CD4-positive, alpha-beta T cell (primary cell): Measurements from ENCODE around the gene HK1. TPM values are rescaled to one million over a fixed set of nuclear protein-coding genes. Genes with fewer than 3 reads are reported as not detected.

Experiments used
- ATAC-seq: fragments of 200-7000 bp; cut with Tn5 transposase; one replicate; pipeline ENCODE4 v1.10.0; 2022; ENCODE audit warnings: mild to moderate bottlenecking; ENCODE audit not compliant: poor library complexity
- CTCF ChIA-PET: fragments of 350-600 bp; sonication (Branson Sonifier 250); formaldehyde crosslinking; loops from one replicate; lab custom pipeline; 2021; ENCODE audit warnings: antibody characterized with exemption, inconsistent platforms; lab: Charles Lee
- POLR2A ChIA-PET: fragments of 350-600 bp; sonication (Branson Sonifier 250); formaldehyde crosslinking; loops from one replicate; lab custom pipeline; 2021; ENCODE audit warnings: antibody characterized with exemption, inconsistent platforms; lab: Charles Lee
- DNase-seq, 14 experiments: peaks; one replicate each; pipeline ENCODE4 v3.0.0-alpha.2; 2013 to 2020; ENCODE audit warnings: mixed read lengths in 2 of 14
- H3K27ac ChIP-seq, 2 donors: one replicate each; pipeline versions ENCODE4 v1.5.1 to v1.7.0; 2013; ENCODE audit warnings: low read length in 2 of 2, low read depth in 1 of 2, mild to moderate bottlenecking in 1 of 2
- H3K27me3 ChIP-seq, 2 experiments: 1 replicate in 1 of 2; 2 replicates in 1 of 2; pipeline versions ENCODE4 v1.6.1 to v1.7.0; 2013; ENCODE audit warnings: low read length in 2 of 2, control low read depth in 1 of 2, mild to moderate bottlenecking in 1 of 2, moderate library complexity in 1 of 2; ENCODE audit not compliant: insufficient read depth in 2 of 2, control insufficient read depth in 1 of 2
- H3K36me3 ChIP-seq: one replicate; pipeline ENCODE4 v1.6.1; 2013; ENCODE audit warnings: low read length, control low read depth; ENCODE audit not compliant: insufficient read depth
- H3K4me1 ChIP-seq: one replicate; pipeline ENCODE4 v1.6.1; 2013; ENCODE audit warnings: low read length, control low read depth; ENCODE audit not compliant: insufficient read depth
- H3K4me3 ChIP-seq: one replicate; pipeline ENCODE4 v1.5.1; 2013; ENCODE audit warnings: mild to moderate bottlenecking, low read length, moderate library complexity
- H3K9me3 ChIP-seq, 2 experiments: 1 replicate in 1 of 2; 2 replicates in 1 of 2; pipeline versions ENCODE4 v1.6.1 to v1.7.0; 2013; ENCODE audit warnings: low read length in 2 of 2, mild to moderate bottlenecking in 2 of 2, control low read depth in 1 of 2, moderate library complexity in 1 of 2; ENCODE audit not compliant: control insufficient read depth in 1 of 2, insufficient read depth in 1 of 2
- H3K27ac Mint-ChIP-seq: one replicate; pipeline ENCODE4 v1.8.0; 2020; ENCODE audit warnings: mixed read lengths
- H3K27me3 Mint-ChIP-seq: one replicate; pipeline ENCODE4 v1.8.0; 2021; ENCODE audit warnings: mixed read lengths
- H3K36me3 Mint-ChIP-seq: one replicate; pipeline ENCODE4 v1.8.0; 2021; ENCODE audit warnings: low read depth, mixed read lengths
- H3K4me1 Mint-ChIP-seq: one replicate; pipeline ENCODE4 v1.8.0; 2021; ENCODE audit warnings: low read depth, mixed read lengths
- H3K4me3 Mint-ChIP-seq: one replicate; pipeline ENCODE4 v1.8.0; 2020; ENCODE audit warnings: mild to moderate bottlenecking, mixed read lengths
- H3K9me3 Mint-ChIP-seq: one replicate; pipeline ENCODE4 v1.8.0; 2020; ENCODE audit warnings: mixed read lengths
- CTCF ChIP-seq: fragments of 200-600 bp; IDR thresholded peaks from one replicate; pipeline ENCODE4 v1.8.0; 2022; ENCODE audit warnings: antibody characterized with exemption, mild to moderate bottlenecking
- intact Hi-C, 2 experiments: fragments of 100-400 bp; cut with DNase I in 1 of 2; cut with micrococcal nuclease in 1 of 2; formaldehyde crosslinking; loops; one replicate each; pipeline versions ENCODE4 v1.15.1 to v1.9.0; 2023 to 2025; cut with DNase I, micrococcal nuclease
- total RNA-seq, 174 experiments: library from RNA in 2 of 174; stranded (reverse) in 2 of 174; gene quantifications; one replicate each; pipeline ENCODE4 v1.2.3 and lab custom pipeline; 2021 to 2026

The HK1 gene
- total RNA-seq, 2 experiments from 2014 or later: 45.6 to 48.1 TPM

- intact Hi-C loops: no loop called here
- no peak overlapping the region for H3K27ac Mint-ChIP-seq
- no peak for TF ChIP-seq CTCF
- peaks cover 95% of the 10 kb centered on the region for H3K36me3 ChIP-seq
- no peaks in the 10 kb centered on the region for H3K4me1 ChIP-seq
- peaks cover 3% of the 10 kb centered on the region for H3K4me1 Mint-ChIP-seq
- no peak overlapping the region for H3K27ac ChIP-seq
- peaks cover 94% of the 10 kb centered on the region for H3K36me3 Mint-ChIP-seq
- no peaks in the 10 kb centered on the region for H3K9me3 ChIP-seq
- no peaks in the 10 kb centered on the region for H3K27me3 Mint-ChIP-seq
- H3K9me3 Mint-ChIP-seq: no peaks in the 10 kb centered on the region
- H3K4me3 Mint-ChIP-seq: no peak overlapping the region
- H3K27me3 ChIP-seq: no peaks in the 10 kb centered on the region
- no peak overlapping the region for H3K4me3 ChIP-seq
- DNase-seq (no peak), ATAC-seq (no peak)
- POLR2A ChIA-PET: no interaction called here
- CTCF ChIA-PET: no interaction called here
Measured at GRCh38 chr10:69379800-69380199, 101.5 kb downstream of the HK1 start.

GRCh38 chr10:69382382-69383117 lies 104.3 kb downstream of the HK1 start:
- peaks cover 97% of the 10 kb centered on the region for H3K36me3 ChIP-seq
- TF ChIP-seq CTCF: no peak
- no peak overlapping the region for H3K4me3 ChIP-seq
- H3K4me1 ChIP-seq: no peaks in the 10 kb centered on the region
- ATAC-seq: no peak
- no peaks in the 10 kb centered on the region for H3K9me3 Mint-ChIP-seq
- intact Hi-C loops: no loop called here
- H3K36me3 Mint-ChIP-seq: peaks cover 92% of the 10 kb centered on the region
- CTCF ChIA-PET: interaction anchor here (1.7 kb wide), 1 partner anchor 26 kb away, joined by 4 read pairs; no protein-coding TSS in a partner anchor
- no peaks in the 10 kb centered on the region for H3K27me3 Mint-ChIP-seq
- no peaks in the 10 kb centered on the region for H3K4me1 Mint-ChIP-seq
- no peak overlapping the region for H3K27ac ChIP-seq
- POLR2A ChIA-PET: interaction anchor here (0.7 to 1.0 kb wide), 2 partner anchors 35 to 37 kb away, joined by 3 read pairs; no protein-coding TSS in a partner anchor
- H3K27ac Mint-ChIP-seq: peak overlapping the region; percentile 20
- H3K9me3 ChIP-seq: no peaks in the 10 kb centered on the region
- H3K4me3 Mint-ChIP-seq: no peak overlapping the region
- DNase-seq: no peak
- no peaks in the 10 kb centered on the region for H3K27me3 ChIP-seq

- Mint-ChIP-seq H3K4me1 (no peaks in the 10 kb centered on the region), H3K36me3 (peaks cover 92% of the 10 kb centered on the region), H3K9me3 (no peaks in the 10 kb centered on the region), H3K27ac (no peak overlapping the region), H3K27me3 (no peaks in the 10 kb centered on the region), H3K4me3 (no peak overlapping the region)
- peaks cover 96% of the 10 kb centered on the region for H3K36me3 ChIP-seq
- DNase-seq: no peak
- H3K27ac ChIP-seq: no peak overlapping the region
- no peaks in the 10 kb centered on the region for H3K4me1 ChIP-seq
- no peak for ATAC-seq
- H3K4me3 ChIP-seq: no peak overlapping the region
- H3K27me3 ChIP-seq: no peaks in the 10 kb centered on the region
- CTCF ChIA-PET: interaction anchor here (1.1 kb wide), 1 partner anchor 10 kb away, joined by 4 read pairs; no protein-coding TSS in a partner anchor
- no peaks in the 10 kb centered on the region for H3K9me3 ChIP-seq
- intact Hi-C loops: no loop called here
- POLR2A ChIA-PET: interaction anchor here (1.0 kb wide), 1 partner anchor 38 kb away, joined by 3 read pairs; no protein-coding TSS in a partner anchor
- no peak for TF ChIP-seq CTCF
Measured at GRCh38 chr10:69383558-69383957, 105.3 kb downstream of the HK1 start.
